ENCODE results near the gene ENOSF1. TPM values are rescaled to one million over a fixed set of nuclear protein-coding genes. Genes with fewer than 3 reads are reported as not detected.

ENOSF1 gene
- total and polyA plus RNA-seq, 2 of the 13 experiments (the other 11 are each of a cell fraction or from before 2014, with no cell fraction given): 37.6 to 40.1 TPM

DNA sequence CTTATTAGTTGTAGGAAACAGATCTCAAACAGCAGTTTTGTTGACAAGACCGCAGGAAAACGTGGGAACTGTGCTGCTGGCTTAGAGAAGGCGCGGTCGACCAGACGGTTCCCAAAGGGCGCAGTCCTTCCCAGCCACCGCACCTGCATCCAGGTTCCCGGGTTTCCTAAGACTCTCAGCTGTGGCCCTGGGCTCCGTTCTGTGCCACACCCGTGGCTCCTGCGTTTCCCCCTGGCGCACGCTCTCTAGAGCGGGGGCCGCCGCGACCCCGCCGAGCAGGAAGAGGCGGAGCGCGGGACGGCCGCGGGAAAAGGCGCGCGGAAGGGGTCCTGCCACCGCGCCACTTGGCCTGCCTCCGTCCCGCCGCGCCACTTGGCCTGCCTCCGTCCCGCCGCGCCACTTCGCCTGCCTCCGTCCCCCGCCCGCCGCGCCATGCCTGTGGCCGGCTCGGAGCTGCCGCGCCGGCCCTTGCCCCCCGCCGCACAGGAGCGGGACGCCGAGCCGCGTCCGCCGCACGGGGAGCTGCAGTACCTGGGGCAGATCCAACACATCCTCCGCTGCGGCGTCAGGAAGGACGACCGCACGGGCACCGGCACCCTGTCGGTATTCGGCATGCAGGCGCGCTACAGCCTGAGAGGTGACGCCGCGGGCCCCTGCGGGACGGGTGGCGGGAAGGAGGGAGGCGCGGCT lies 55.0 kb downstream of the ENOSF1 start, which contains the start of gene TYMS (continued):
- TF ChIP-seq SUZ12 (IDR thresholded peaks at IDR 0.05; ENCODE audit: low read depth, low read length) (no peak), NFE2L2 (IDR thresholded peaks at IDR 0.05; ENCODE audit: low read length) (no peak), TFAP4 (IDR thresholded peaks at IDR 0.05; ENCODE audit: borderline replicate concordance, low read depth) (peak; percentile 93), NKX3-1 (CRISPR knock-in tag; IDR thresholded peaks at IDR 0.05) (peak; percentile 15; the same call in 1 of the 2 replicates), WIZ (CRISPR knock-in tag; IDR thresholded peaks at IDR 0.05) (no peak), RFXAP (CRISPR knock-in tag; IDR thresholded peaks at IDR 0.05; ENCODE audit: borderline replicate concordance) (peak; percentile 64; the same call in 1 of the 2 replicates), RFX3 (CRISPR knock-in tag; IDR thresholded peaks at IDR 0.05) (no peak), NR2F2 (IDR thresholded peaks at IDR 0.05; ENCODE audit: borderline replicate concordance, low read depth) (no peak), ATF1 (CRISPR knock-in tag; IDR thresholded peaks at IDR 0.05) (no peak), ZNF691 (CRISPR knock-in tag; IDR thresholded peaks at IDR 0.05; ENCODE audit: borderline replicate concordance, low read depth) (no peak), ARNTL (CRISPR knock-in tag; IDR thresholded peaks at IDR 0.05) (0 out of 2 replicates have a peak, but pooled peaks have one; percentile 6), ZSCAN20 (CRISPR knock-in tag; IDR thresholded peaks at IDR 0.05; ENCODE audit: borderline replicate concordance) (no peak), ZNF629 (CRISPR knock-in tag; conservative IDR thresholded peaks at IDR 0.05) (no peak), SNRNP70 (IDR thresholded peaks at IDR 0.05; ENCODE audit: low read depth, low read length) (no peak), ZNF563 (CRISPR knock-in tag; IDR thresholded peaks at IDR 0.05) (no peak), HOXA9 (CRISPR knock-in tag; IDR thresholded peaks at IDR 0.05; ENCODE audit: borderline replicate concordance) (no peak; the same call in 1 of the 2 replicates), ZNF777 (CRISPR knock-in tag; IDR thresholded peaks at IDR 0.05) (peak; percentile 66), ZNF841 (CRISPR knock-in tag; IDR thresholded peaks at IDR 0.05; ENCODE audit: borderline replicate concordance) (no peak), ZNF33B (CRISPR knock-in tag; IDR thresholded peaks at IDR 0.05) (no peak), RFX1 (IDR thresholded peaks at IDR 0.05) (no peak), MBD4 (IDR thresholded peaks at IDR 0.05; ENCODE audit: borderline replicate concordance, low read length) (no peak), GABPA (IDR thresholded peaks at IDR 0.05; ENCODE audit: low read depth, low read length) (peak; percentile 66), GABPA (CRISPR knock-in tag; IDR thresholded peaks at IDR 0.05; ENCODE audit: low read depth) (peak; percentile 64), ZMAT3 (CRISPR knock-in tag; conservative IDR thresholded peaks at IDR 0.05) (peak; percentile 67; the same call in 1 of the 2 replicates), BORCS8-MEF2B (CRISPR knock-in tag; IDR thresholded peaks at IDR 0.05) (peak; percentile 59; the same call in 1 of the 2 replicates), ZC3H13 (CRISPR knock-in tag; IDR thresholded peaks at IDR 0.05) (0 out of 2 replicates have a peak, but pooled peaks have one; percentile 30), ZMYM3 (CRISPR knock-in tag; IDR thresholded peaks at IDR 0.05) (0 out of 2 replicates have a peak, but pooled peaks have one; percentile 45), TBX2 (CRISPR knock-in tag; IDR thresholded peaks at IDR 0.05; ENCODE audit: borderline replicate concordance) (peak; percentile 60; the same call in 1 of the 2 replicates)
- TF ChIP-seq, protein P1, sequence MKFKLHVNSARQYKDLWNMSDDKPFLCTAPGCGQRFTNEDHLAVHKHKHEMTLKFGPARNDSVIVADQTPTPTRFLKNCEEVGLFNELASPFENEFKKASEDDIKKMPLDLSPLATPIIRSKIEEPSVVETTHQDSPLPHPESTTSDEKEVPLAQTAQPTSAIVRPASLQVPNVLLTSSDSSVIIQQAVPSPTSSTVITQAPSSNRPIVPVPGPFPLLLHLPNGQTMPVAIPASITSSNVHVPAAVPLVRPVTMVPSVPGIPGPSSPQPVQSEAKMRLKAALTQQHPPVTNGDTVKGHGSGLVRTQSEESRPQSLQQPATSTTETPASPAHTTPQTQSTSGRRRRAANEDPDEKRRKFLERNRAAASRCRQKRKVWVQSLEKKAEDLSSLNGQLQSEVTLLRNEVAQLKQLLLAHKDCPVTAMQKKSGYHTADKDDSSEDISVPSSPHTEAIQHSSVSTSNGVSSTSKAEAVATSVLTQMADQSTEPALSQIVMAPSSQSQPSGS (CRISPR knock-in tag; IDR thresholded peaks at IDR 0.05): no peak
- TF ChIP-seq, protein P2, sequence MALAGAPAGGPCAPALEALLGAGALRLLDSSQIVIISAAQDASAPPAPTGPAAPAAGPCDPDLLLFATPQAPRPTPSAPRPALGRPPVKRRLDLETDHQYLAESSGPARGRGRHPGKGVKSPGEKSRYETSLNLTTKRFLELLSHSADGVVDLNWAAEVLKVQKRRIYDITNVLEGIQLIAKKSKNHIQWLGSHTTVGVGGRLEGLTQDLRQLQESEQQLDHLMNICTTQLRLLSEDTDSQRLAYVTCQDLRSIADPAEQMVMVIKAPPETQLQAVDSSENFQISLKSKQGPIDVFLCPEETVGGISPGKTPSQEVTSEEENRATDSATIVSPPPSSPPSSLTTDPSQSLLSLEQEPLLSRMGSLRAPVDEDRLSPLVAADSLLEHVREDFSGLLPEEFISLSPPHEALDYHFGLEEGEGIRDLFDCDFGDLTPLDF (CRISPR knock-in tag; IDR thresholded peaks at IDR 0.05): peak; percentile 88

All from HepG2 (cell line).